ENCODE data around the gene ATG12. TPM values are rescaled to one million over a fixed set of nuclear protein-coding genes. Genes with fewer than 3 reads are reported as not detected.

Gene ATG12
- total RNA-seq, 3 donors from 2014 or later, result 46.0 to 63.0 (median 50.8) TPM

DNA sequence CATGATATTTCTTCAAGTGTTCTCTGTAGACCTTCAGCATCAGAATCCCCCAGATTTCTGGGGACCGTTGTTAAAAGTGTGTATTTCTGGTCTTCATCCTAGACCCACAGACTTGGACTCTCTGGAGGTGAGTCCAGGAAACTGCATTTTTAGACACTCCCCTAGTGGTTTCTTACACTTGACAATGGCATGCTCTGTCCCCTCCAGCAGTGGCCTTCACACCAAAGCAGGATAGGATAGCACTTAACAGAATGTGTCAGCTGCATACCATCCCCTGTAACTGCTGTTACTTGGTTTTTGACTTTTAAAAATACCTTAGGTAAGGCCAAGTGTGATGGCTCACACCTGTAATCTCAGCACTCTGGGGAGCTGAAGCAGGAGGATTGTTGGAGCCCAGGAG lies 45.7 kb downstream of the ATG12 start:
- intact Hi-C loops (cut with DNase I; ENCODE audit: low total_unique reads), result loop anchor here (1.0 kb wide), 1 partner anchor 14 kb away; no protein-coding TSS in a partner anchor
- TF ChIP-seq POLR2A (IDR thresholded peaks at IDR 0.05) (no peak), POLR2AphosphoS5 (IDR thresholded peaks at IDR 0.05) (no peak)
- TF ChIP-seq, protein P1, sequence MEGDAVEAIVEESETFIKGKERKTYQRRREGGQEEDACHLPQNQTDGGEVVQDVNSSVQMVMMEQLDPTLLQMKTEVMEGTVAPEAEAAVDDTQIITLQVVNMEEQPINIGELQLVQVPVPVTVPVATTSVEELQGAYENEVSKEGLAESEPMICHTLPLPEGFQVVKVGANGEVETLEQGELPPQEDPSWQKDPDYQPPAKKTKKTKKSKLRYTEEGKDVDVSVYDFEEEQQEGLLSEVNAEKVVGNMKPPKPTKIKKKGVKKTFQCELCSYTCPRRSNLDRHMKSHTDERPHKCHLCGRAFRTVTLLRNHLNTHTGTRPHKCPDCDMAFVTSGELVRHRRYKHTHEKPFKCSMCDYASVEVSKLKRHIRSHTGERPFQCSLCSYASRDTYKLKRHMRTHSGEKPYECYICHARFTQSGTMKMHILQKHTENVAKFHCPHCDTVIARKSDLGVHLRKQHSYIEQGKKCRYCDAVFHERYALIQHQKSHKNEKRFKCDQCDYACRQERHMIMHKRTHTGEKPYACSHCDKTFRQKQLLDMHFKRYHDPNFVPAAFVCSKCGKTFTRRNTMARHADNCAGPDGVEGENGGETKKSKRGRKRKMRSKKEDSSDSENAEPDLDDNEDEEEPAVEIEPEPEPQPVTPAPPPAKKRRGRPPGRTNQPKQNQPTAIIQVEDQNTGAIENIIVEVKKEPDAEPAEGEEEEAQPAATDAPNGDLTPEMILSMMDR (IDR thresholded peaks at IDR 0.05), result no peak
- H3K27ac ChIP-seq, result no peak overlapping the region

DNA sequence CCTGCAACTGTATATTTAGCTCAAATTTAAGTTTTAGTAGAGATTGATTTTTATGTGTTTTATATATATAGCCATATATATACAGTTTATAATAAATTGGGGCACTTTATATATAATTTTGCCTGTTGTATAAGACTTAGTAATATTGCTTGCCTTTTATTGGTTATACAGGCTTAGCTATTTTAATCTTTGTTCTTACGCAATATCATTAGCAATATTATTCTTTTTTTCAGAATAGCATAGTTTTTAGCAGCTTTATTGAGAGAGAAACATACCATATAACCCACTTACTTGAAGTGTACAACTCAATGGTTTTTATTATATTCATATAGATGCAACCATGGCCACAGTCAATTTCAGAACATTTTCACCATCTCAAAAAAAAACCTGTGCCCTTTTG lies 52.9 kb downstream of the ATG12 start:
- H3K4me1 ChIP-seq, result no peaks in the 10 kb centered on the region
- TF ChIP-seq POLR2A (IDR thresholded peaks at IDR 0.05) (no peak), POLR2AphosphoS5 (IDR thresholded peaks at IDR 0.05) (no peak)
- TF ChIP-seq, protein P1 (IDR thresholded peaks at IDR 0.05), result no peak
- H3K27ac ChIP-seq, result no peak overlapping the region
- intact Hi-C loops (cut with DNase I; ENCODE audit: low total_unique reads), result no loop called here
- H3K9me3 ChIP-seq, result no peaks in the 10 kb centered on the region
- no peaks in the 10 kb centered on the region for H3K36me3 ChIP-seq
- DNase-seq (ENCODE audit: low spot score in 2 of 2), result no peak
- H3K4me3 ChIP-seq, result no peak overlapping the region
- H3K27me3 ChIP-seq, result no peaks in the 10 kb centered on the region

More for the DNA sequence above, 45.7 kb downstream of the ATG12 start:
- Histone ChIP-seq H3K27me3 (no peaks in the 10 kb centered on the region), H3K4me1 (no peaks in the 10 kb centered on the region), H3K4me3 (no peak overlapping the region), H3K9me3 (no peaks in the 10 kb centered on the region), H3K36me3 (no peaks in the 10 kb centered on the region)
- no peak for DNase-seq (ENCODE audit: low spot score in 2 of 2)

DNA sequence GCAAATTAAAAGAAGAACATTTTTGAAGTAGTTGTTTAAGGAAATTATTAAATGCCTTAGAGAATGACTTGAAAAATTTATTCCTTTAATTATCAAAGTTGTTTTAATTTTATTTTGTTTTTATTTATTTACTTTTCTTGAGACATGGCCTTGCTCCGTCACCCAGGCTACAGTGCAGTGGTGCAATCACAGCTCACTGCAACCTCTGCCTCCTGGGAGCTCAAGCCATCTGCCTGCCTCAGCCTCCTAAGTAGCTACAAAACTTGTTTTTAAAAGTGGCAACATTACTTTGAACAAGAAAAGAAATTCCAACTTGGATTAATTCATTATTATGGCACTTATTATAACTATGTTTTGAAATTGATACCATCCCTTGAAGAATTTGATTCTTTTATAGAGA lies 53.9 kb downstream of the ATG12 start:
- intact Hi-C loops (cut with DNase I; ENCODE audit: low total_unique reads), result no loop called here
- H3K27me3 ChIP-seq, result no peaks in the 10 kb centered on the region
- H3K27ac ChIP-seq, result no peak overlapping the region
- no peaks in the 10 kb centered on the region for H3K4me1 ChIP-seq
- H3K36me3 ChIP-seq, result no peaks in the 10 kb centered on the region
- DNase-seq (ENCODE audit: low spot score in 2 of 2), result no peak
- H3K4me3 ChIP-seq, result no peak overlapping the region
- TF ChIP-seq POLR2AphosphoS5 (IDR thresholded peaks at IDR 0.05) (no peak), POLR2A (IDR thresholded peaks at IDR 0.05) (no peak)
- TF ChIP-seq, protein P1 (IDR thresholded peaks at IDR 0.05), result no peak
- no peaks in the 10 kb centered on the region for H3K9me3 ChIP-seq

DNA sequence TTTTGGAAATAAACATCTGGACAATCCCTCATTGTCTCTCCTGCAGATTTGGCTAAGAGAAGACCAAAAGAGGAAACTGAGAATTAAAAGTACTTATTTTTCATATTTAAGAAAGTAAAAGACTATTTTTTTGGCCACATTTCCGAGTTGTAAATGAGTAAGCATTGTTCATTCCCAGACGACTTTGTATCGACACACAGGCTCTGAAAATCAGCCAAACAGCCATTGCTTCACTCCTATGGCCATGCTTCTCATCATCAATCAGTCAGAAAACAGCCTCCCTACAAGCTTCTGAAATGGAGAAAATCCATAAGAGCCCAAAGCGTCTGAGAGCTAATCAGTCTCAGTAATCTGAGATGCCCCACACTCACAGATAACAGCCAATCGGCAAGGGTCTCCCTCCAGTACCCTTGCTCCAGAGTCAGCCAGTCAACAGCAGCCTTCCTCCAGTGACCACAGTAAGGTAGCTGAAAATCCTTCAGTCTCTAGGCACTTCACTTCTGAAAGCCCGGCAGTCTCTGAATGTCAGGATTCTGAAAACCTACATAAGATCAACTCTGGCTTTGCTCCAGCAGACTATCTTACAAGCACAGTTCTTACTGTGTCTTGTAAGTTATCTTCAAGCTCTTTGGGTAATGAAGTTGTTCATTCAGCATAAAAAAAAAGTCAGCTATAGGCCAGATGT lies 55.8 kb downstream of the ATG12 start:
- H3K27ac ChIP-seq, result no peak overlapping the region
- H3K36me3 ChIP-seq, result no peaks in the 10 kb centered on the region
- H3K4me3 ChIP-seq, result no peak overlapping the region
- H3K9me3 ChIP-seq, result no peaks in the 10 kb centered on the region
- H3K27me3 ChIP-seq, result no peaks in the 10 kb centered on the region
- no peaks in the 10 kb centered on the region for H3K4me1 ChIP-seq
- TF ChIP-seq, protein P1 (IDR thresholded peaks at IDR 0.05), result no peak
- TF ChIP-seq POLR2AphosphoS5 (IDR thresholded peaks at IDR 0.05) (no peak), POLR2A (IDR thresholded peaks at IDR 0.05) (no peak)
- no peak for DNase-seq (ENCODE audit: low spot score in 2 of 2)
- intact Hi-C loops (cut with DNase I; ENCODE audit: low total_unique reads), result no loop called here

DNA sequence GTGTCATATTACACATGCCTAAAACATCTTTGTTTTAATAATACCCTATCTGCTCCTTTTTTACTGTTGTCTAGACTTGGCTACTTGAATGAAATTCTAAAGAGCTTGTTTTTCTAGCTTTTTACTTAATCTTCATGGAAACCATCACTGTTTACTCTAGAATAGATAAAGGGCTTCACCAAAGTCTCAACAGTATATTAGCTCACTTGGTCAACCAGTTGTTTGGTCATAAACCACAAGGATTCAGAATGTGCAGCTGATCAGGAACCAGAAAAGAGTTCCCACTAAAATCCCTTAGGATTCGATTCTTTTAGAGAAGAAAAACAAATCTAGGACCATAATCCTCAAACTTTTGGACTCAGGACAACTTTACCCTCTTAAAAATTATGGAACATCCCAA lies 62.9 kb downstream of the ATG12 start:
- intact Hi-C loops (cut with DNase I; ENCODE audit: low total_unique reads), result no loop called here
- no peak for TF ChIP-seq POLR2A (IDR thresholded peaks at IDR 0.05)
- no peak for TF ChIP-seq POLR2AphosphoS5 (IDR thresholded peaks at IDR 0.05)
- TF ChIP-seq, protein P1 (IDR thresholded peaks at IDR 0.05), result no peak
- Histone ChIP-seq H3K9me3 (no peaks in the 10 kb centered on the region), H3K27me3 (no peaks in the 10 kb centered on the region), H3K27ac (no peak overlapping the region), H3K4me1 (no peaks in the 10 kb centered on the region), H3K4me3 (no peak overlapping the region), H3K36me3 (no peaks in the 10 kb centered on the region)
- no peak for DNase-seq (ENCODE audit: low spot score in 2 of 2)

Other genes with a start within 250 kb of the ATG12 start
- gene TICAM2, start 239.1 kb downstream of the ATG12 start, total RNA-seq, result 1 to 10 TPM in 2 of 3 donors, under 1 TPM in 1; 0.98 to 1.6 (median 1.5) TPM
- gene TMED7, start 215.5 kb downstream of the ATG12 start, total RNA-seq, result 10 to 100 TPM; 74.4 to 94.7 (median 80.5) TPM
- gene CDO1, start 24.9 kb downstream of the ATG12 start, total RNA-seq, result 100 to 1,000 TPM in 1 of 3 donors, 10 to 100 TPM in 2; 47.7 to 342 (median 54.7) TPM
- 10 to 100 TPM; 74.7 to 93.7 (median 89.9) TPM for gene AP3S1, start 370 bp upstream of the ATG12 start, total RNA-seq
- gene LVRN, start 120.9 kb upstream of the ATG12 start, total RNA-seq, result 10 to 100 TPM in 1 of 3 donors, 1 to 10 TPM in 2; 2.6 to 72.3 (median 3.3) TPM
- gene ARL14EPL, start 190.9 kb upstream of the ATG12 start, total RNA-seq, result not detected
- gene COMMD10, start 243.5 kb upstream of the ATG12 start, total RNA-seq, result 10 to 100 TPM; 37.6 to 57.8 (median 54.1) TPM